Naive thymus-derived CD4-positive, alpha-beta T cell (primary cell): ENCODE data around the gene LYPD6. TPM values are rescaled to one million over a fixed set of nuclear protein-coding genes. Genes with fewer than 3 reads are reported as not detected.
"Not testable (repeated sequence)": the region's sequence is repeated elsewhere in the genome, so short reads cannot be mapped to it uniquely, and the experiment has no call there.

Experiments used
- ATAC-seq: fragments of 150-1000 bp; cut with Tn5 transposase; 2 replicates; pipeline ENCODE4 v1.10.0; 2021; ENCODE audit warnings: mild to moderate bottlenecking, moderate library complexity
- CTCF ChIA-PET: fragments of 350-600 bp; sonication (Branson Sonifier 250); formaldehyde crosslinking; loops from one replicate; lab custom pipeline; 2021; ENCODE audit warnings: antibody characterized with exemption; lab: Charles Lee
- POLR2A ChIA-PET: fragments of 350-600 bp; sonication (Branson Sonifier 250); formaldehyde crosslinking; loops from one replicate; lab custom pipeline; 2021; ENCODE audit warnings: antibody characterized with exemption, inconsistent platforms; lab: Charles Lee
- DNase-seq, 9 donors: peaks; one replicate each; pipeline versions ENCODE4 v3.0.0 to v3.0.0-alpha.2; 2020 to 2022; ENCODE audit warnings: mixed read lengths in 1 of 9
- H3K27ac ChIP-seq: one replicate; pipeline ENCODE4 v1.7.0; 2013; ENCODE audit warnings: mild to moderate bottlenecking, low read depth, low read length, moderate library complexity
- H3K27me3 ChIP-seq, 2 donors: one replicate each; pipeline ENCODE4 v1.7.0; 2013; ENCODE audit warnings: low read length in 2 of 2, mild to moderate bottlenecking in 2 of 2, moderate library complexity in 2 of 2; ENCODE audit not compliant: control insufficient read depth in 2 of 2, insufficient read depth in 2 of 2
- H3K36me3 ChIP-seq, 3 experiments: 1 replicate in 2 of 3; 2 replicates in 1 of 3; pipeline ENCODE4 v1.7.0; 2013; ENCODE audit warnings: low read length in 3 of 3, mild to moderate bottlenecking in 3 of 3, moderate library complexity in 1 of 3; ENCODE audit not compliant: insufficient read depth in 3 of 3, control insufficient read depth in 2 of 3
- H3K4me1 ChIP-seq, 2 donors: one replicate each; pipeline ENCODE4 v1.7.0; 2013; ENCODE audit warnings: low read length in 2 of 2, mild to moderate bottlenecking in 2 of 2, moderate library complexity in 1 of 2; ENCODE audit not compliant: control insufficient read depth in 2 of 2, insufficient read depth in 2 of 2
- H3K4me3 ChIP-seq: 2 replicates; pipeline ENCODE4 v1.7.0; 2013; ENCODE audit warnings: mild to moderate bottlenecking, low read length
- H3K9me3 ChIP-seq, 3 experiments: 1 replicate in 2 of 3; 2 replicates in 1 of 3; pipeline ENCODE4 v1.7.0; 2013; ENCODE audit warnings: low read length in 3 of 3; ENCODE audit not compliant: control insufficient read depth in 2 of 3
- H3K27ac Mint-ChIP-seq, 9 donors: one replicate each; pipeline ENCODE4 v1.8.0; 2020 to 2022; ENCODE audit warnings: mixed read lengths in 9 of 9, mild to moderate bottlenecking in 8 of 9, moderate library complexity in 5 of 9, inconsistent platforms in 2 of 9
- H3K27me3 Mint-ChIP-seq, 5 donors: one replicate each; pipeline ENCODE4 v1.8.0; 2021 to 2022; ENCODE audit warnings: mixed read lengths in 5 of 5, mild to moderate bottlenecking in 1 of 5
- H3K36me3 Mint-ChIP-seq, 5 donors: one replicate each; pipeline ENCODE4 v1.8.0; 2020 to 2022; ENCODE audit warnings: mixed read lengths in 5 of 5, mild to moderate bottlenecking in 3 of 5, inconsistent platforms in 1 of 5
- H3K4me1 Mint-ChIP-seq, 7 donors: one replicate each; pipeline ENCODE4 v1.8.0; 2020 to 2022; ENCODE audit warnings: mixed read lengths in 7 of 7, mild to moderate bottlenecking in 3 of 7, inconsistent platforms in 1 of 7
- H3K4me3 Mint-ChIP-seq, 10 donors: one replicate each; pipeline ENCODE4 v1.8.0; 2020 to 2022; ENCODE audit warnings: mild to moderate bottlenecking in 10 of 10, mixed read lengths in 10 of 10, moderate library complexity in 6 of 10, inconsistent platforms in 2 of 10
- H3K9me3 Mint-ChIP-seq, 11 donors: one replicate each; pipeline ENCODE4 v1.8.0; 2020 to 2022; ENCODE audit warnings: mixed read lengths in 11 of 11, mild to moderate bottlenecking in 4 of 11, inconsistent platforms in 1 of 11, moderate library complexity in 1 of 11
- intact Hi-C, 2 donors: fragments of 100-400 bp; cut with micrococcal nuclease; formaldehyde crosslinking; loops; one replicate each; pipeline ENCODE4 v1.15.1; 2023
- polyA plus RNA-seq, 2 donors: library from polyadenylated mRNA; unstranded; fragments of 300-500 nt; fragmentation: Illumina TruSeq; gene quantifications; one replicate each; pipeline ENCODE4 v1.2.3, GENCODE V29; 2021
- total RNA-seq, 6 experiments: library from RNA in 5 of 6; stranded (reverse) in 5 of 6; gene quantifications; 1 replicate in 5 of 6; 2 replicates in 1 of 6; pipeline ENCODE4 v1.2.3 and lab custom pipeline; 2021 to 2026

LYPD6 gene
- total and polyA plus RNA-seq, 7 experiments from 2014 or later, result not detected

DNA sequence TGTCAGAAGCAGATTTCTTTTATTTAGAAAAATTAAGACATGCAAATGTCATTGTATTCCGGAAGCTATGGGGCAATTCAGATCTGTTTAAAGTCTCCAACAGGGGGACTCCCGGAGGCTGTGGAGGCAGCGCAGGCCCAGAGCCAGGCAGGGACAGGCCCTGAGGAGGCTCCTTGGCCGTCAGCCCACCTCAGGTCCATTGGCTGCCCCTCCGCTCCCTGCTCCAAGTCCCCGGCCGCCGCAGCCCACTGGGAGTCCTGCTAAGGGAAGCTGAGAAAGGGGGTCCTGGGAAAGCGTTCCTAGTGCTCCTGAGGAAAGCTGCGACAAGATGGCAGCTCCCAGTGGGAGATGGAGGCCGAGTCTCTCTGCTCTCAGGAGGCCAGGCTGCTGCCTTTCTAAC lies 20.0 kb upstream of the LYPD6 start:
- Histone ChIP-seq H3K9me3 (no peaks in the 10 kb centered on the region), H3K36me3 (no peaks in the 10 kb centered on the region), H3K27ac (no peak overlapping the region), H3K4me1 (no peaks in the 10 kb centered on the region), H3K4me3 (no peak overlapping the region), H3K27me3 (no peaks in the 10 kb centered on the region)
- Mint-ChIP-seq H3K27ac (no peak overlapping the region), H3K27me3 (peaks cover 10 to 43% (median 23%) of the 10 kb centered on the region in 5 donors), H3K36me3 (no peaks in the 10 kb centered on the region), H3K4me1 (peaks cover 0 to 6% (median 3%) of the 10 kb centered on the region in 7 donors), H3K9me3 (no peaks in the 10 kb centered on the region), H3K4me3 (no peak overlapping the region)
- intact Hi-C loops, result loop anchor here in 1 of 2 donors (5.0 kb wide), 1 partner anchor 293 kb away; no protein-coding TSS in a partner anchor
- ChIA-PET POLR2A (no interaction called here), CTCF (interaction anchor here (0.7 kb wide), 1 partner anchor 156 kb away, joined by 3 read pairs; no protein-coding TSS in a partner anchor)
- DNase-seq, result no peak
- ATAC-seq, result no peak

DNA sequence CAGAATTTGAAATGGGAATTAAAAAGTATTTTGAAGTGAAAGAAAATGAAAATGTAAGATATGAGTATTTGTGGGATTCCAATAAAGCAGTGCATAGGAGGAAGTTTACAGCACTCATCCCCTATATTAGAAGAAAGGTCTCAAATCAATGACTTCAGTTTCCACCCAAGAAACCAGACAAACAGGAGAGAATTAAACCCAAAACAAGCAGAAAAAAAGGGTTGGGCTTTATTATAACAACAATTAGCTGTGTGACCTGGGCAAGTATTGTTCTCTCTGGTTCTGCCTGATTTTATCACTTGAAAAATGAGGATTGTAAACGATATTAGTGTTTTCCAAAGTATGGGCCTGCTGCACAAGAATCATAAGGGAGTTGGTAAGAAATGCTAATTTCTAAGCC lies 18.3 kb upstream of the LYPD6 start:
- H3K36me3 ChIP-seq, result no peaks in the 10 kb centered on the region
- no peak for DNase-seq
- Mint-ChIP-seq H3K4me3 (no peak overlapping the region), H3K4me1 (peaks cover 0 to 6% (median 3%) of the 10 kb centered on the region in 7 donors), H3K27ac (no peak overlapping the region), H3K36me3 (no peaks in the 10 kb centered on the region), H3K27me3 (peaks cover 10 to 33% (median 26%) of the 10 kb centered on the region in 5 donors), H3K9me3 (no peaks in the 10 kb centered on the region)
- no peaks in the 10 kb centered on the region for H3K27me3 ChIP-seq
- no peak overlapping the region for H3K4me3 ChIP-seq
- H3K4me1 ChIP-seq, result no peaks in the 10 kb centered on the region
- no peak overlapping the region for H3K27ac ChIP-seq
- CTCF ChIA-PET, result no interaction called here
- no peaks in the 10 kb centered on the region for H3K9me3 ChIP-seq
- ATAC-seq, result no peak
- POLR2A ChIA-PET, result no interaction called here
- intact Hi-C loops, result loop anchor here (2.0 to 5.0 kb wide), 2 partner anchors 295 kb away; no protein-coding TSS in a partner anchor

DNA sequence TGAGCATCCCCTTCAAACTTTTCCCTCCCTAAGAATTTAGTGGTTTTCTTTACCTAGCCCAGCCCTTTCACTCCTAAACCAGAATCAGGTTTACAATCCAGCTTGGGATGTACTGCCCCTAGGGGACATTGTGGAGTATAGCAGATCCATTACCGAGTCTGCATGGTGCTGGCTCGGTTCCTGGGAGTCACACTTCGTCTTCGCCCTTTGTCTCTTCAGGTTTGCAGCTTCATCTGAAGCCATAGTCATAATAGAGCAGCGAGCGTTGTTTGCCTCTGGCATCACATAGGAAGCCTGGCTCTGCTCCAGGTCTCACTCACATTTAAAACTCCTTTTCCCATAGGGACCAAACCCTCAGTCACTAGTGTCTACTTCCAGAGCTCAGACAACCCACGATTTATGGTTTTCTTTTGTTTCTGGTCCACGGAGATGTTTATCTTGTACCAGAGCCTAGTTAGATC lies 16.8 kb upstream of the LYPD6 start:
- POLR2A ChIA-PET, result no interaction called here
- peak in 1 of 9 donors; percentile 2 for DNase-seq

DNA sequence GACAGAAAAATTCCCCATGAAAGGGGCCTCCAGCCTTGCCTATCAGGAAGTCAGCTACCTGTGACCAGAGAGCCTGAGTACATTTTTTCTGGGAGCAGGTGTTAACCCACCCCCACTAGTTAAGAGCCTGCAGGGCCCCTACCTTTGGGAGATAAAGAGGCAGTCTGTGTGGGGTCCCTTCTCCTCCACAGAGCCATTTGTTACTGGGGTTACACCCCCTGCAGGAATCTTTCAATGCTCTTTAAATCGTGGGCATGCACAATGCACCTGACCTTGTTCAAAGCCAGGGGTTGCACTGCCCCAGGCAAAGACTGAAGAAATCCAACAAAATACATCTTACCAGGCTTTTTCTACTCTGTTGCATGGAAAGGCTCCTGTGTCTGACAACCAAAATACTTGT lies 15.7 kb upstream of the LYPD6 start:
- Mint-ChIP-seq H3K36me3 (no peaks in the 10 kb centered on the region), H3K4me3 (no peak overlapping the region), H3K9me3 (peaks cover 0 to 5% (median 2%) of the 10 kb centered on the region in 11 donors), H3K27me3 (peaks cover 10 to 21% (median 20%) of the 10 kb centered on the region in 5 donors), H3K4me1 (peaks cover 0 to 6% (median 3%) of the 10 kb centered on the region in 7 donors), H3K27ac (no peak overlapping the region)
- Histone ChIP-seq H3K36me3 (no peaks in the 10 kb centered on the region), H3K9me3 (no peaks in the 10 kb centered on the region), H3K4me3 (no peak overlapping the region), H3K27me3 (no peaks in the 10 kb centered on the region), H3K27ac (no peak overlapping the region), H3K4me1 (no peaks in the 10 kb centered on the region)
- intact Hi-C loops, result loop anchor here in 1 of 2 donors (5.0 kb wide), 1 partner anchor 297 kb away; no protein-coding TSS in a partner anchor
- ATAC-seq (no peak), DNase-seq (no peak)
- ChIA-PET POLR2A (no interaction called here), CTCF (no interaction called here)

More for the DNA sequence above, 16.8 kb upstream of the LYPD6 start:
- Histone ChIP-seq H3K27ac (no peak overlapping the region), H3K27me3 (no peaks in the 10 kb centered on the region), H3K36me3 (no peaks in the 10 kb centered on the region), H3K9me3 (no peaks in the 10 kb centered on the region), H3K4me1 (no peaks in the 10 kb centered on the region), H3K4me3 (no peak overlapping the region)
- CTCF ChIA-PET, result no interaction called here
- peak; percentile 73 for ATAC-seq
- Mint-ChIP-seq H3K36me3 (no peaks in the 10 kb centered on the region), H3K4me1 (peaks cover 0 to 6% (median 3%) of the 10 kb centered on the region in 7 donors), H3K27ac (no peak overlapping the region), H3K4me3 (no peak overlapping the region), H3K27me3 (peaks cover 10 to 25% (median 21%) of the 10 kb centered on the region in 5 donors), H3K9me3 (peaks cover 0 to 5% (median 1%) of the 10 kb centered on the region in 11 donors)
- intact Hi-C loops, result loop anchor here (2.0 to 5.0 kb wide), 2 partner anchors 296 to 297 kb away; no protein-coding TSS in a partner anchor

DNA sequence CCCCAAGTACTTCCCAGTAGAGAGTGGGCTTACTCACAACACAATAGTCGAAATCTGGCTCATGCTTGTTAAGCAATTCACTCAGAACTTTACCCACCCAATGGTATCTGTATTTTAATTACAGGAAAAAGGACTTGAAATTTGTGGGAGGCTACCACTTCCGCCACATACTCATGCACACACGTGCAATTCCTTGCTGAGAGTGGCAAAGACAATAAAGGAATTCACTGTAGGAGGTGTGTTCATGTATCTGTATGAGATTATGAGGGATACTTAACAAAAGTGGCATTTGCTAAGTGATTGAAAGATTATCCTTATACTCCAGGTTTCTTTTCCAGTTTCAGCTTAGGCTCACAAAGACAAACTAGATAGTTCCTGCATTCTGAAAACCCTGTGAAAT lies 14.9 kb upstream of the LYPD6 start:
- H3K9me3 Mint-ChIP-seq, result peaks cover 0 to 5% (median 2%) of the 10 kb centered on the region in 11 donors
- H3K27ac Mint-ChIP-seq, result no peak overlapping the region
- H3K27me3 Mint-ChIP-seq, result peaks cover 10 to 24% (median 17%) of the 10 kb centered on the region in 5 donors
- intact Hi-C loops, result no loop called here
- no peak for ATAC-seq
- no peaks in the 10 kb centered on the region for H3K9me3 ChIP-seq
- POLR2A ChIA-PET, result no interaction called here
- CTCF ChIA-PET, result no interaction called here
- H3K27me3 ChIP-seq, result no peaks in the 10 kb centered on the region
- no peaks in the 10 kb centered on the region for H3K36me3 Mint-ChIP-seq
- H3K4me1 ChIP-seq, result no peaks in the 10 kb centered on the region
- no peak for DNase-seq
- no peak overlapping the region for H3K27ac ChIP-seq
- no peaks in the 10 kb centered on the region for H3K36me3 ChIP-seq
- peaks cover 0 to 6% (median 3%) of the 10 kb centered on the region in 7 donors for H3K4me1 Mint-ChIP-seq
- H3K4me3 ChIP-seq, result no peak overlapping the region
- H3K4me3 Mint-ChIP-seq, result no peak overlapping the region

DNA sequence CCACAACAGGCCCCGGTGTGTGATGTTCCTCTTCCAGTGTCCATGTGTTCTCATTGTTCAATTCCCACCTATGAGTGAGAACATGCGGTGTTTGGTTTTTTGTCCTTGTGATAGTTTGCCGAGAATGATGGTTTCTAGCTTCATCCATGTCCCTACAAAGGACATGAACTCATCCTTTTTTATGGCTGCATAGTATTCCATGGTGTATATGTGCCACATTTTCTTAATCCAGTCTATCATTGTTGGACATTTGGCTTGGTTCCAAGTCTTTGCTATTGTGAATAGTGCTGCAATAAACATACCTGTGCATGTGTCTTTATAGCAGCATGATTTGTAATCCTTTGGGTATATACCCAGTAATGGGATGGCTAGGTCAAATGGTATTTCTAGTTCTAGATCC lies 11.8 kb upstream of the LYPD6 start:
- H3K9me3 Mint-ChIP-seq, H3K36me3 ChIP-seq, POLR2A ChIA-PET, H3K4me1 Mint-ChIP-seq, DNase-seq, H3K27ac Mint-ChIP-seq, intact Hi-C loops, H3K36me3 Mint-ChIP-seq, ATAC-seq, H3K4me3 Mint-ChIP-seq, H3K27ac ChIP-seq, CTCF ChIA-PET, H3K27me3 ChIP-seq, H3K9me3 ChIP-seq, H3K4me1 ChIP-seq, H3K4me3 ChIP-seq: not testable (repeated sequence)
- H3K27me3 Mint-ChIP-seq, result peaks cover 7 to 34% (median 27%) of the 10 kb centered on the region in 5 donors

DNA sequence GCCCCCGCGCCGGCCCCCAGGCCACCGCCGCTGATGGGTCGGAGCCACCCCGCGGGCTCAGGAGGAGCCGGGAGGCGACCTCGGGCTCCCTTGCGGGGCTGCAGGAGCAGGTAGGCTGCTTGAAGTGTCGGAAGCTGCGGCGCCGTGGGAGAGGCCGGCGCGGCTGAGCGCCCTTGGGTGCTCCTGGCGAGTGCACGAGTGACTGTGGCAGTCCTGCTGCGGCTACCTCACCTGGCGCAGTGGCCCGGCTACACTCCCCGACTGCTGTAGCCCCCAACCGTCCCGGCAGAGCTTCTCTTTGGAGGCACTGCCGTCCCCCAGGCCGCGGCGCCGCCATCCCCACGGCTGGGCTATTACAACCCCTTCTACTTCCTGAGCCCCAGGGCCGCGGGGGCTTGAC lies 10.0 kb upstream of the LYPD6 start:
- H3K27ac ChIP-seq, result no peak overlapping the region
- no peaks in the 10 kb centered on the region for H3K9me3 ChIP-seq
- H3K4me3 ChIP-seq, result no peak overlapping the region
- H3K4me1 ChIP-seq, result no peaks in the 10 kb centered on the region
- H3K4me1 Mint-ChIP-seq, result no peaks in the 10 kb centered on the region
- intact Hi-C loops, result no loop called here
- ChIA-PET POLR2A (no interaction called here), CTCF (no interaction called here)
- no peak for DNase-seq
- H3K4me3 Mint-ChIP-seq, result no peak overlapping the region
- H3K9me3 Mint-ChIP-seq, result peaks cover 0 to 9% (median 3%) of the 10 kb centered on the region in 11 donors
- no peak for ATAC-seq
- H3K27me3 ChIP-seq, result no peaks in the 10 kb centered on the region
- no peaks in the 10 kb centered on the region for H3K36me3 Mint-ChIP-seq
- no peaks in the 10 kb centered on the region for H3K36me3 ChIP-seq
- no peak overlapping the region for H3K27ac Mint-ChIP-seq
- peaks cover 0 to 26% (median 15%) of the 10 kb centered on the region in 5 donors for H3K27me3 Mint-ChIP-seq
